Neural progenitor cell (in vitro differentiated cells): ENCODE measurements around the gene CLDN15. TPM values are rescaled to one million over a fixed set of nuclear protein-coding genes. Genes with fewer than 3 reads are reported as not detected.

Experiments
- DNase-seq: peaks from one replicate; pipeline ENCODE4 v3.0.0-alpha.2; 2016; ENCODE audit warnings: low spot score
- H2AFZ ChIP-seq: fragments of 200-600 bp; sonication (generic); replicated peaks from 2 replicates; pipeline ENCODE4 v1.6.1; 2016; ENCODE audit warnings: antibody characterized with exemption
- H3F3A ChIP-seq: fragments of 200-600 bp; sonication (generic); 2 replicates; pipeline ENCODE4 v1.6.1; 2016; ENCODE audit warnings: antibody characterized with exemption, low read depth
- H3K27ac ChIP-seq: fragments of 200-600 bp; sonication (generic); 2 replicates; pipeline ENCODE4 v1.5.1; 2016; ENCODE audit warnings: mild to moderate bottlenecking
- H3K27me3 ChIP-seq: fragments of 200-600 bp; sonication (generic); 2 replicates; pipeline ENCODE4 v1.6.1; 2016; ENCODE audit warnings: mild to moderate bottlenecking, moderate library complexity
- H3K36me3 ChIP-seq: fragments of 200-600 bp; sonication (generic); 2 replicates; pipeline ENCODE4 v1.5.1; 2016
- H3K4me1 ChIP-seq: fragments of 200-600 bp; sonication (generic); 2 replicates; pipeline ENCODE4 v1.6.1; 2016; ENCODE audit warnings: mixed run types
- H3K4me2 ChIP-seq: fragments of 200-600 bp; sonication (generic); 2 replicates; pipeline ENCODE4 v1.6.1; 2016
- H3K4me3 ChIP-seq: fragments of 200-600 bp; sonication (generic); 2 replicates; pipeline ENCODE4 v1.5.1; 2016
- H3K79me2 ChIP-seq: fragments of 200-600 bp; sonication (generic); 2 replicates; pipeline ENCODE4 v1.6.1; 2016; ENCODE audit warnings: low read depth
- H3K9ac ChIP-seq: fragments of 200-600 bp; sonication (generic); 2 replicates; pipeline ENCODE4 v1.6.1; 2016
- H3K9me3 ChIP-seq: fragments of 200-600 bp; sonication (generic); 2 replicates; pipeline ENCODE4 v1.5.1; 2016; ENCODE audit warnings: low read depth
- H4K20me1 ChIP-seq: fragments of 200-600 bp; sonication (generic); 2 replicates; pipeline ENCODE4 v1.6.1; 2016; ENCODE audit warnings: low read depth
- H3K27ac Mint-ChIP-seq: 3 replicates; pipeline ENCODE4 v1.8.0; 2021; ENCODE audit warnings: mixed read lengths
- H3K27me3 Mint-ChIP-seq: 2 replicates; pipeline ENCODE4 v1.8.0; 2022; ENCODE audit warnings: low read depth, mild to moderate bottlenecking, inconsistent platforms, moderate library complexity, mixed read lengths; ENCODE audit not compliant: insufficient read depth
- H3K36me3 Mint-ChIP-seq: 3 replicates; pipeline ENCODE4 v1.8.0; 2021; ENCODE audit warnings: mixed read lengths
- H3K4me1 Mint-ChIP-seq: 3 replicates; pipeline ENCODE4 v1.8.0; 2021; ENCODE audit warnings: mixed read lengths
- H3K4me3 Mint-ChIP-seq: 3 replicates; pipeline ENCODE4 v1.8.0; 2021; ENCODE audit warnings: mild to moderate bottlenecking, moderate library complexity, mixed read lengths
- H3K9me3 Mint-ChIP-seq: 3 replicates; pipeline ENCODE4 v1.8.0; 2020; ENCODE audit warnings: mixed read lengths
- EZH2 ChIP-seq: fragments of 200-600 bp; sonication (generic); IDR thresholded peaks from 2 replicates; pipeline ENCODE4 v1.6.1; 2017; ENCODE audit warnings: antibody characterized with exemption, mild to moderate bottlenecking, moderate library complexity
- EZH2phosphoT487 ChIP-seq: fragments of 200-600 bp; sonication (generic); IDR thresholded peaks from 2 replicates; pipeline ENCODE4 v1.6.1; 2017; ENCODE audit warnings: antibody characterized with exemption
- total RNA-seq: library from RNA; depleted of rRNA; stranded (reverse); fragments of >200 nt; gene quantifications from 2 replicates; pipeline ENCODE4 v1.2.3, GENCODE V29; 2015; ENCODE audit warnings: low replicate concordance
- TF ChIP-seq, protein P1 (sequence below): fragments of 200-600 bp; sonication (generic); IDR thresholded peaks from 2 replicates; pipeline ENCODE4 v1.5.1; 2017; ENCODE audit warnings: antibody characterized with exemption, mild to moderate bottlenecking

Gene CLDN15
- total RNA-seq, 1 donor from 2014 or later, result 1.2 TPM

DNA sequence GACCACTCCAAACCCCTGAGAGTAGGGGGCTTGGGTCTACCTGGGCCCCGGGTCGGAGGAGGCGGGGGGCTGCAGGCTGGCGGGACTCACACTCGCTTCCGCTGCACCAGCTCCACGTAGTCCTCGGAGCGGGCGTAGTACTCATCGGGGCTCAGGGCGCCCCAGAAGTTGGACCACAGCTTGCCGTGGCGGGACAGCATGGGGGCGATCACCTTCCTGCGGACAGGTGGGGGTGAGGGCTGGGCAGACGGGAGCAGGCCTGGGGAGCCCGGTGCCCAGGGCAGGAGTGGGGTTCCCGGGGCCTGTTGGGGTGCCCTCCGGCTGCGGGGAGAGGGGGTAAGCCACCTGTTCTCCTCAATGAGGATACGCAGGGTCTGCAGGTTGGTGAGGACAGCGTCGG lies 26.1 kb downstream of the CLDN15 start:
- no peak for TF ChIP-seq EZH2
- Histone ChIP-seq H3K27me3 (no peaks in the 10 kb centered on the region), H3K79me2 (no peaks in the 10 kb centered on the region), H3K9ac (no peak overlapping the region), H3K4me2 (no peak overlapping the region), H3K9me3 (no peaks in the 10 kb centered on the region), H2AFZ (no peak overlapping the region), H3F3A (no peaks in the 10 kb centered on the region), H3K36me3 (no peaks in the 10 kb centered on the region), H3K27ac (no peak overlapping the region), H3K4me1 (no peaks in the 10 kb centered on the region), H4K20me1 (no peaks in the 10 kb centered on the region), H3K4me3 (no peak overlapping the region)
- Mint-ChIP-seq H3K9me3 (no peaks in the 10 kb centered on the region), H3K27ac (no peak overlapping the region), H3K36me3 (peaks cover 2% of the 10 kb centered on the region), H3K4me1 (peaks cover 11% of the 10 kb centered on the region), H3K27me3 (peaks cover 5% of the 10 kb centered on the region), H3K4me3 (no peak overlapping the region)
- no peak for DNase-seq

DNA sequence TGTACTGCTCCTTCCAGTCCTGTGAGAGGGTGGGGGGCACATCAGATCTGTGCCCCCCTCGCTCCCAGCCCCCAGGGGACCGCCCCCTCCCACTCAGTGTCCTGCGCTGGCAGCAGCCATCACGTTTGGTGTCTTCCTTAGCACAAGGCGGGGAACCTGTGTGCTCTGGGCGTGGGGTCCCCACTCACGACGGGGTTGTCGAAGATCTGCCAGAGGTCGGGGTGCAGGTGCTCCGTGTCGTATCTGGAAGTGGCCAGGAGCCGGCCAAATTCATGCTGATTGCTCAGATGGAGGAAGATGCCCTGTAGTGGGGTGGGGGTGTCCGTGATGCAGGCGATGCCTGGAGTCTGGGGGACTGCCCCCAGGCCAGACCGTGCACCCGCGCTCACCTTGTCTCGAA lies 27.5 kb downstream of the CLDN15 start:
- Histone ChIP-seq H3K4me3 (no peak overlapping the region), H3K27ac (no peak overlapping the region), H3F3A (no peaks in the 10 kb centered on the region), H3K4me1 (no peaks in the 10 kb centered on the region), H4K20me1 (no peaks in the 10 kb centered on the region), H3K79me2 (no peaks in the 10 kb centered on the region), H2AFZ (no peak overlapping the region), H3K4me2 (no peak overlapping the region), H3K27me3 (no peaks in the 10 kb centered on the region), H3K9ac (no peak overlapping the region), H3K9me3 (no peaks in the 10 kb centered on the region), H3K36me3 (no peaks in the 10 kb centered on the region)
- no peak for DNase-seq
- no peak overlapping the region for H3K4me3 Mint-ChIP-seq
- TF ChIP-seq, protein P1, sequence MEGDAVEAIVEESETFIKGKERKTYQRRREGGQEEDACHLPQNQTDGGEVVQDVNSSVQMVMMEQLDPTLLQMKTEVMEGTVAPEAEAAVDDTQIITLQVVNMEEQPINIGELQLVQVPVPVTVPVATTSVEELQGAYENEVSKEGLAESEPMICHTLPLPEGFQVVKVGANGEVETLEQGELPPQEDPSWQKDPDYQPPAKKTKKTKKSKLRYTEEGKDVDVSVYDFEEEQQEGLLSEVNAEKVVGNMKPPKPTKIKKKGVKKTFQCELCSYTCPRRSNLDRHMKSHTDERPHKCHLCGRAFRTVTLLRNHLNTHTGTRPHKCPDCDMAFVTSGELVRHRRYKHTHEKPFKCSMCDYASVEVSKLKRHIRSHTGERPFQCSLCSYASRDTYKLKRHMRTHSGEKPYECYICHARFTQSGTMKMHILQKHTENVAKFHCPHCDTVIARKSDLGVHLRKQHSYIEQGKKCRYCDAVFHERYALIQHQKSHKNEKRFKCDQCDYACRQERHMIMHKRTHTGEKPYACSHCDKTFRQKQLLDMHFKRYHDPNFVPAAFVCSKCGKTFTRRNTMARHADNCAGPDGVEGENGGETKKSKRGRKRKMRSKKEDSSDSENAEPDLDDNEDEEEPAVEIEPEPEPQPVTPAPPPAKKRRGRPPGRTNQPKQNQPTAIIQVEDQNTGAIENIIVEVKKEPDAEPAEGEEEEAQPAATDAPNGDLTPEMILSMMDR, result no peak
- TF ChIP-seq EZH2phosphoT487 (no peak), EZH2 (no peak)
- H3K36me3 Mint-ChIP-seq, result peaks cover 2% of the 10 kb centered on the region
- peaks cover 8% of the 10 kb centered on the region for H3K27me3 Mint-ChIP-seq
- H3K4me1 Mint-ChIP-seq, result peaks cover 3% of the 10 kb centered on the region
- H3K27ac Mint-ChIP-seq, result no peak overlapping the region
- H3K9me3 Mint-ChIP-seq, result no peaks in the 10 kb centered on the region

DNA sequence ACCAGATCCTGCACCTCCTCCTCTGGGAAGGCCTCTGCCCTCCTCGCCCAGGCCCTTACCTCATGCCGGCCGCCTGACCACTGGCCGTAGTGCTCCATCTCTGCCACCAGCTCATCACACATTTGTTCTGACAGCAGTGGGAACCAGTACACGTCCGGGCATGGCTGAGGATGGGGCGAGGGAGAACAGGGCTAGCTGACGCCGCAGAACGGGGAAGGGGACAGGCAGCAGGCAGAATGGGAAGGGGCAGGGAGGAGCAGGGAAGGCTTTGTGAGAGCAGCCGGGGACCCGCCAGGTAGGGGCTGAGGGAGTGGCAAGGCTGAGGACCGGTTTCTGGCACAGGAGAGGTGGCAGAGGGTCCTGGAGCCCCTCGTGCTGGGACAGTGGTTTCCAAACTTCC lies 28.8 kb downstream of the CLDN15 start:
- H3K9me3 Mint-ChIP-seq, result no peaks in the 10 kb centered on the region
- H3K79me2 ChIP-seq, result no peaks in the 10 kb centered on the region
- no peak overlapping the region for H3K9ac ChIP-seq
- H3K4me3 Mint-ChIP-seq, result no peak overlapping the region
- no peaks in the 10 kb centered on the region for H3K4me1 Mint-ChIP-seq
- no peak overlapping the region for H2AFZ ChIP-seq
- H3F3A ChIP-seq, result no peaks in the 10 kb centered on the region
- TF ChIP-seq, protein P1, result no peak
- TF ChIP-seq EZH2phosphoT487 (no peak), EZH2 (no peak)
- H3K27me3 ChIP-seq, result peaks cover 3% of the 10 kb centered on the region
- H3K27ac ChIP-seq, result no peak overlapping the region
- H3K36me3 Mint-ChIP-seq, result peaks cover 2% of the 10 kb centered on the region
- H3K27ac Mint-ChIP-seq, result no peak overlapping the region
- DNase-seq, result no peak
- H3K27me3 Mint-ChIP-seq, result peaks cover 12% of the 10 kb centered on the region
- no peaks in the 10 kb centered on the region for H3K9me3 ChIP-seq
- H3K4me2 ChIP-seq, result no peak overlapping the region
- H3K36me3 ChIP-seq, result no peaks in the 10 kb centered on the region
- no peaks in the 10 kb centered on the region for H4K20me1 ChIP-seq
- no peak overlapping the region for H3K4me3 ChIP-seq
- H3K4me1 ChIP-seq, result no peaks in the 10 kb centered on the region

DNA sequence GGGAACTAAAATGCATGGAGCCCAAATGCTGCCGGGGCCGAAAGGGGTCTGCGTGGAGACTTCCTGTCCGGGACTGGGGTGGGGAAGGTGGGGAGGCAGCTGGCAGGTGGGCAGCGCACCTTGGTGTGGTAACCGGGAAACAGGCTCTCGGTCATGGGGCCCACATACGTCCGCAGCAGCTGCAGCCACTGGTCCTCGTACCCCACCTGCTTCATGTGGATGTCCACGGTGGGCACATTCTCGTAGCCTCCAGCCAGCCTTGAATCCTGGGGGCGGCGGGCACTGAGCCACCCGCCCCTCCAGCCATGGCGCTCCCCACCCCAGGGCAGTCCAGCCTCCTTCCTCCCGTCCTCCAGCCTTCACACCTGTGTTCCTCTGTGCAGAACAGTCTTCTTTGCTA lies 30.1 kb downstream of the CLDN15 start:
- no peak overlapping the region for H3K9ac ChIP-seq
- no peak overlapping the region for H3K27ac ChIP-seq
- no peaks in the 10 kb centered on the region for H3K36me3 ChIP-seq
- TF ChIP-seq, protein P1, result no peak
- TF ChIP-seq EZH2phosphoT487, result no peak
- no peak for TF ChIP-seq EZH2
- no peaks in the 10 kb centered on the region for H4K20me1 ChIP-seq
- H2AFZ ChIP-seq, result no peak overlapping the region
- Mint-ChIP-seq H3K4me1 (no peaks in the 10 kb centered on the region), H3K4me3 (peak overlapping the region; percentile 48), H3K36me3 (peaks cover 2% of the 10 kb centered on the region), H3K9me3 (no peaks in the 10 kb centered on the region), H3K27ac (no peak overlapping the region), H3K27me3 (peaks cover 19% of the 10 kb centered on the region)
- H3F3A ChIP-seq, result no peaks in the 10 kb centered on the region
- H3K79me2 ChIP-seq, result no peaks in the 10 kb centered on the region
- no peak overlapping the region for H3K4me2 ChIP-seq
- peaks cover 17% of the 10 kb centered on the region for H3K27me3 ChIP-seq
- no peaks in the 10 kb centered on the region for H3K4me1 ChIP-seq
- no peaks in the 10 kb centered on the region for H3K9me3 ChIP-seq
- DNase-seq, result no peak
- H3K4me3 ChIP-seq, result no peak overlapping the region
